ENCODE results near the gene ZFP91.

Gene ZFP91

GRCh38 chr11:58586998-58587397 lies 8.1 kb downstream of the ZFP91 start:
- no peak for DNase-seq

GRCh38 chr11:58591659-58592058 lies 12.8 kb downstream of the ZFP91 start:
- DNase-seq = no peak

- DNase-seq = no peak
Observed at GRCh38 chr11:58592760-58593472, 14.1 kb downstream of the ZFP91 start.

GRCh38 chr11:58594826-58595225 lies 16.0 kb downstream of the ZFP91 start:
- DNase-seq = no peak

GRCh38 chr11:58596621-58597020 lies 17.8 kb downstream of the ZFP91 start:
- no peak for DNase-seq

- DNase-seq = no peak
Observed at GRCh38 chr11:58597486-58598144, 18.8 kb downstream of the ZFP91 start.

- no peak for DNase-seq
Observed at GRCh38 chr11:58600510-58600909, 21.6 kb downstream of the ZFP91 start.

GRCh38 chr11:58606930-58607714 lies 28.3 kb downstream of the ZFP91 start:
- DNase-seq = no peak

- no peak for DNase-seq
Observed at GRCh38 chr11:58608331-58608730, 29.5 kb downstream of the ZFP91 start.

- no peak for DNase-seq
Observed at GRCh38 chr11:58609723-58610122, 30.9 kb downstream of the ZFP91 start.

- DNase-seq = no peak
Observed at GRCh38 chr11:58613228-58613627, 34.4 kb downstream of the ZFP91 start.

GRCh38 chr11:58615559-58615958 lies 36.7 kb downstream of the ZFP91 start:
- no peak for DNase-seq

GRCh38 chr11:58616594-58616993 lies 37.7 kb downstream of the ZFP91 start:
- peak; percentile 97 for DNase-seq

GRCh38 chr11:58617976-58618557 lies 39.2 kb downstream of the ZFP91 start:
- no peak for DNase-seq

- no peak for DNase-seq
Observed at GRCh38 chr11:58621586-58622262, 42.9 kb downstream of the ZFP91 start.

GRCh38 chr11:58622344-58622743 lies 43.5 kb downstream of the ZFP91 start, which contains the start of gene CNTF:
Gene CNTF (plus strand): TSS chr11:58622665. CDS start chr11:58622753, 88 bp downstream.
- DNase-seq = no peak

- DNase-seq = no peak
Observed at GRCh38 chr11:58625086-58625485, 46.2 kb downstream of the ZFP91 start.

- peak; percentile 76 for DNase-seq
Observed at GRCh38 chr11:58625826-58626460, 47.1 kb downstream of the ZFP91 start.

GRCh38 chr11:58626934-58627483 lies 48.1 kb downstream of the ZFP91 start:
- no peak for DNase-seq

GRCh38 chr11:58628446-58628845 lies 49.6 kb downstream of the ZFP91 start:
- no peak for DNase-seq

- DNase-seq = peak; percentile 72
Observed at GRCh38 chr11:58629857-58630256, 51.0 kb downstream of the ZFP91 start.

- no peak for DNase-seq
Observed at GRCh38 chr11:58631378-58631777, 52.5 kb downstream of the ZFP91 start.
